NCI-H1092 treated with DMSO at 0.1 percent for 48 hours (cell line): ENCODE data around the gene TMEM242.

Source experiments
- DNase-seq: peaks from one replicate; lab custom pipeline; 2025; lab: John Stamatoyannopoulos, UW

Gene TMEM242

DNA sequence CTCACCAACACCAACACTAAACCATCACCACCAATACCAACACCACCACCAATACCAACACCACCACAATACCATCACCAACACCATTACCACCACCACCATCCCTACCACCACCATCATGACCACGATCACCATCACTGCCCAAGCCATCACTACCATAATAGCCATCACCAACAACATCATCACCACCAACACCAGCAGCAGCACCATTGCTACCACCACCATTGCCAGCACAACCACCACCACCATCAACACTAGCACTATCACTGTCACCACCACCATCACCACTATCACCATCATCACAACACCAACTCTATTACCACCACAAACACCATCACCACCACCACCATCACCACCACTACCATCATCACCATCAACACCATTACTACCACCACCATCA lies 53.0 kb downstream of the TMEM242 start:
- no peak for DNase-seq

DNA sequence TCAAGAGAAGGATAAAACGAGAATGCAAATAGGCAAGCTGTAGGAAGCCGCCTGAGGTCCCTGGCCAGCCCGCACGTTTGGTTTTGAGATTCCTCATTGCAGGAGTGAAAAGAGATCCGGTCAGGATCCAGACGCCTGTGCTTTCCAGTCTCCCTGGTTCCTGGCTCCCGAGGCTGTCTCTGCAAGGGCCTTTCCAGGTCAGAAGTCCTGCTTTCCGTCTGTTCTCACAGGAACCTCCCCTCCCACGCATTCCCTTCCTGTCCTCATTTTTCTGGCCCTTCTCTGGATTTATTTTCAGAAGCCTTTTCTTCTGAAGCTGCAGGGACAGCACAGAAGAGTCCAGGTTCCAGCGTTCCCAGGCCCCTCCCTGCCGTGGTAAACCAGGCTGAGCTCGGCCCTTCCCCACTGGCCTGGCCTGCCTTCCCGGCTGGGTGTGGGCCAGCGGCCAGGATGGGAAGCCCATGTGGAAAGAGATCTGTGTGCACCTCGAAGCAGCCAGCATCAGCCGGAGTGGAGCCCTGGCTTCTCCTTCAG lies 54.0 kb downstream of the TMEM242 start:
- peak; percentile 46 for DNase-seq

DNA sequence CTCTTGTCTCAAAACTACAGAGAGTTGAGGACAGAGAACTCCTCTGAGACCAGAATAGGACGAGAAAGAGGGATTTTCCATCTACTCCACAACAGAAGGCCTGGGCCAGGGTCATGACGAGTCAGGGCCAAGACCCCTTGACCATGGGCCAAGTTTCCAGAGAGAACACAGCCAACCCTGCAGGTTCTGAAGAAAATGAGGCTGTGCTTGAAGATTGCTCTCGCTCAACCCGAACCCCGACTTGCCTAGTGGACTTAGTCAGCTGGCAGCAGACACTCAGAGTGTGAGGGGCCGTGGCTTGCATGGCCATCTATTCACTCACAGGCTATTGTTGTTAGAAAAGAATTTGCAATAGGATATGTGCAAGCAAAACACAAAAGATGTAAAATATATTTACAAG lies 54.5 kb downstream of the TMEM242 start:
- DNase-seq = no peak

DNA sequence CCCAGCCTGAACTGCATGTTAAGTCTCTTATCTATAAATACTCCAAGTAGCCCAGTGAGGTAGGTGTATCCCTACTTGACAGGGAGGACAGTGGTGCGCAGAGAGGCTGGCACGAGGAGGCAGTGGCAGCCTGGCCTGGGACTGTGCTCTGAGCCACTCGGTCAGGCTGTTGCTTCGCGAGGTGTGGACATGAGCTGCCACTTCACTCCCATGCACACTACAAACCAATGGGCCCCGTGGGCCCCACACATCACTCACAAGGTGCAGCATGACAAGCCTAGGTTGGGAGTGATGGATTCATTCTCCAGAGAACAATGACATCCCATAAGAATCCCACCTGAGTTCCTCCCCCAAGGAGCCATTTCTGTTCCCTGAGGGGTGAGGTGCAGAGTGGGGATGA lies 54.9 kb downstream of the TMEM242 start:
- no peak for DNase-seq

DNA sequence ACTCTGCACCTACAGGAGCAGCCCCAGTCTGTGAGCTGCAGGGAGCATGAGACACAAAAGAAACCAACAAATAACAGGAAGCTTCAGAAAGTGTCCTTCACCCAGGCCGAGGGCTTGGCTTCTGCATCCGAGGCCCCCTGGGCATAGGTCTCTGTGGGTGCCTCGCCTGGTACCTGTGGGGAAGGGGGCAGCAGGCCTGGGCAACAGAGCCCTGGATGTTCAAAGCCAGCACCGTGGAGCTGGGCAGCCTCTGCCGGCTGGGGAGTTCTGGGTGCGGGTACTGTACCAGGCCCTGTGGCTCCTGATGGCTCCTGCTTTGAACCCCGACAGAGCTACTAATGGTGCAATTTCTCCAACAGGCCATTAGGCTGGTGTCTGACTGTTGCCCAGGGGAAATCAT lies 55.7 kb downstream of the TMEM242 start:
- no peak for DNase-seq

DNA sequence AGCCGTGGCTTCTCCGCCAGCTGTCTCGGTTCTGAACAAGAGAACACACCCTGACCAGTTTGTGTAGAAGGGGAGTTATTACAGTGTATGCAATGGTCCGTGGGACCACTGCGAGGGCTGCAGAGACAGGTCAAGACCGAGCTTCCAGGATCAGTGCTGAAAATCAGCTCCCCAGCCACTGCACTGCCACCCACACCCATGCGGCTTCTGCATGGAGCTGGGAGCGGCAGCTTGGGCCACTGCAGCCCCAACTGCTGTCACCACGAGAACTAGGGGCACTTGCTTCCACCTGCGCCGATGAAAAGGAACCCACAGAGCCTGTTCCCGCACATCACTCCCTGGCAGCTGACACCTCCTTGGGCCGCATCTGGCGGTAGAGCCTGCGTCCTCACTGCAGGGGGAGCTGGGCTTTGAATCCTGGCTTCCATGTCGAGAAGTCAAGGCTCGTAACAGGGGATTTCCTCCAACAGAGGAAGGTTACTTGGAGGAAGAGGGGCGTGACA lies 56.2 kb downstream of the TMEM242 start:
- no peak for DNase-seq

DNA sequence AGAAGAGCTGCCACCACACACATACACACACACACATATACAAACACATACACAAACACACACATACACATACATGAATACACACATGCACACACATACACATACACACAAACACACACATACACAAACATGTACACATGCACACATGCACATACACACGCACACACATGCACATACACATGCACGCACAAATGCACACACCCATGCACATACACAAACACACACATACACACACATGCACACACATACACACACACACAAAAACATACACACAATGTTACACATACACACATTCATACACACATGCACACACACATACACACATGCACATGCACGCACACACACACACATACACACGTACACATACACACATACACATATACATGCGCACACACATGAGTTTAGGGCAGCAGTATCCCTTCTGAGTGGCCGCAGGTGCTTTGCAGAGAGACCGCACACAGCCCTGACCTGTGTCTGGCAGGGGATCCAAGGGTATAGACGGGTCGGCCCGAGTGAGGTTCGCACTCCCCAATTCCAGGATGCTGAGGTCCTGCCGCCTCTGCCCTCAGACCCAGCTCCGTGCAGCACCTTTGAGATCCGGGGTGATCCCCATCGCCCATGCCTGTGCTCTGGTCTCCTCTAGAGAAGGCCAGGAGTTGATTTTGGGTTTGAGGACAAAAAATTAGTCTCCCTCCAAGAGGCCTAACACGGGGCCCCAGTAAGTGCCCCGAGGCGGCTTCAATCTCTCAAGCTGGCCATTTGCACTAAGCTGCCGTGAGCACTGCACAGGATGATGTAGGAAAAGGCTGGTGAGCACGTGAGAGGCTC lies 56.8 kb downstream of the TMEM242 start:
- DNase-seq = no peak

DNA sequence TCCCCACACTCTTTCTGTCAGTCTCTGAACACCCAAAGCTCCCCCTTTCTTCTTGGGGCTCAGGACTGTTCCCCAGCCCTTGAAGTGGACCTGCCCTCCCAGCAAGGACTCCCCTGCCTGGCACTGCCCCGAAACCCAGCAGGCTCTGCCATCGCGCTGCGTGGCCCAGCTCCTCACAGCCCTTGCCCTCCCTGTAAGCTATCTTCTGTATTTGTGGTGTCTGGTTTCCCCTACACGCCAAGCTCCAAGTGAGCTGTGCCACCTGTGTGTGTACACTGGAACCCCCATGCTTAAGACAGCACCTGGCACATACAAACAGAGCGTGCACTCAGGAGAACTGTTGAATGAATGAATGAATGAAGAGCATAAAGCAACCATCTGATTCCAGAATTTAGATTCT lies 57.7 kb downstream of the TMEM242 start:
- peak; percentile 79 for DNase-seq

DNA sequence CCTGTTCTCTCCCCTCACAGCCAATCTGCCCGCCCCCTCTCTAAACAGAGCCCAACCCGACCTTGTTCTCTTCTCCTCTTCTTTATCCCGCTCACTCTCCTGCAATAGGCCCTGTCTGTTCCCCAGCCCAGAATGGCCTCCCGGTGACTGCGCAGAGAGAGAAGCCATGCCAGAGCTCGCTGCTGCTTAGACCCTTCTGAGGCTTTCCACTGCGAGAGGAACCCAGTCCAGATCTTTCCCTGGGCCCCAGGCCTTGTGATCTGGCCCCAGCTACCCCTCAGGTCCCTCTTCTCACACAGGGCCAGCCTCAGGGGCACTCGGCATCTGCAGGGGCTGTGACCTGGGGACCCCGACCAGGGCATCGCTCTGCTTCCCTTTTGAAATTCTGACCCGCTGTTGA lies 58.1 kb downstream of the TMEM242 start:
- peak; percentile 88 for DNase-seq

DNA sequence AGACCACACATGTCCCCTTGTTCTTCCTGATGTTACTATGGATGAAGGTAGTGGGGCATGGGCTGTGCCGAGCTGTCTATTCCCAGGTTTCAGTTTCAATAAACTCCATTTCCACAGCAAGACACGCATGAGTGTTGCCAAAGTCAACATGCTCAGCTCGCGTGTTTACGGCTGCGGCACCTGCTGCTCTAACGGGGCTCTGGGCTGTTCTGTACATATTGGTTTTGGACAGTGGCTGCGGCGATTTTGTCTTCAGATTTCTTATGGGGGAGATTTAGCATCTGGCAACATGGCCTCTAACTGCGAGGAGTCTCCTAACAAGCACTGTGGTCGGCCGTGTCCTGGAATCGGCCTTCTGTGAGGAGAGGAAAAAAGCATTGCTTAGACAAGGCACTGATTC lies 58.6 kb downstream of the TMEM242 start:
- peak; percentile 96 for DNase-seq

DNA sequence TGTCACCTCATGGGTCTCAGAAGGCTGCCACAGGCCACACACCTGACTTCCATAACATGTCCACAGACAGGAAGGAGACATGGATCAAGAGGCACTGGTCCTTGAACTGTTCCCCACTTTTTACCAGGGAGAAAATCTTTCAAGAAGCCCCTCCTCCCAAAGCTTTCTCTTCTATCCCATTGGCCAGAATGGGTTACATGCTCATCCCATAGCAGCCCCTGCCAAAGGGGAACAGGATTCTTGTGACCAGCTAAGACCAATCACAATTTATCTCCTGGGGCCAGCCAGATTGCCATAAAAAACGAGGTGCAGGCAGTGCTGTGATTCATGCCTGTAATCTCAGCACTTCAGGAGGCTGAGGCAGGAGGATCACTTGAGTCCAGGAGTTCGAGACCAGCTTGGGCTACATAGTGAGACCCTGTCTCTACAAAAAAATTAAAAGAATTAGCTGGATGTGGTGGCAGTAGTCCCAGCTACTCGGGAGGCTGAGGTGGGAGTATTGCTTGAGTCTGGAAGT lies 59.4 kb downstream of the TMEM242 start:
- DNase-seq = peak; percentile 43

DNA sequence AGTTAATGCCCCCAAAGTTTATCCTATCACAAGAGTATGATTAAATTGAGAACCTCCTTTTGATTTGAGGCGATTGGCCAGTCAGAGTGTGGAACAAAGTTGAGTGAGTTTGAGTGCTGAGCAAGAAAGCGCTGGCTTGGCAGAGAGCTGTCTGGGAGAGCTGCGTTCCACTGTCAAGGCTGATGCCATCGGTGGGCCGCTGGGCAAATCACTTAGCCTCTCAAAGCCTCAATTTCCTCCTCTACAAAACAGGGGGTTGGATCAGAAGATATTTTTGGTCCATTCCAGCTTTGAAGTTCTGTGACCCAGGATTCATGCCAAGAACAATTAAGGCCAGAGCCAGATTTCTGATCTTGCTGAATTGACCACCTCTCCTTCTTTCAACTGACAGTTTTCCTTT lies 60.2 kb downstream of the TMEM242 start:
- no peak for DNase-seq

DNA sequence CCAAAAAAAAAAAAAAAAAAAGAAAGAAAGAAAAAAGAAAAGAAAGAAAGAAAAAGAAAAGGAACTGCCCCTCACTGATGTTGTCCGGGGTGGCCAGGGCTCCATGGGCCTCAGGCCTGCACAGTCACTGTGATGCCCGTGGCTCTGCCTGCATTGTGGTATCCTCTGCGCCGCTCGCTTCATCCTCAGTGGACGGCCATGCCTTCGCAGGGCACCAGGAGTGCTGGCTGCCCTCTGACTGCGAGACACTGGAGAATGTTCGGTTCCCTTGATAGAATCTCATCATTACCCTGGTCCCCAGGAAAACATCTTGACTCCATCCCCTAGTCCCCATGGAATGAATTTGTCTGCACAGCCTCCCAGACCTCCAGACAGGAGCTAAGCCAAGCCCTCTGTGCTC lies 61.7 kb downstream of the TMEM242 start:
- DNase-seq = no peak

DNA sequence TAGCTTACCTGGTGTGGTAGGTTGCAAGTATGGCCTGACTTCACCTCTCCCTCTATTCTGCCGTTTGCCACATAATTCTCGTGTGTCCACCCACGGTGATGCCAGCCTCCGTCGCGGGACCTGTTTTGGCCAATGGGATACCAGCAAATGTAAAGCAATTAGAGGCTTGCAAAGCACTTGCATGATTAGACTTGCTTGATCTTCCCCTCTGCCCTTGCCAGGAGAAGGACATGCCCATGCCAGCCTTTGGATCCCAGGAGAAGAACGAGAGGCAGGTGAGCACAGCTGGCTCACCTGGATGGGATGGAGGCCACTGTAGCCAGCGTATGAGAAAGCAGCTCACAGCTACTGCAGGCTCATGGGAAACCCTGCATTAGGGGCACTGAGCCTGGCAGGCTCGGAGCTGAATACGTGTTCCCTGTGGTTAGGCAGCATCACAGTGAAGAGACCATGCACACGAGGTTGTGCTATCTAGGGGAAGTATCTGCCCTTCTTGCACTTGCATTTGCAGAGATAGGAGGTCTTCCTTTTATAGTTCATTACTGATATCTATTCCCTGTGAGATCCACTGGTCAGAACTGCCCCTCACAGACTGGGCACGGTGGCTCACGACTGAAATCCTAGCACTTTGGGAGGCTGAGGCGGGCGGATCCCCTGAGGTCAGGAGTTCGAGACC lies 62.4 kb downstream of the TMEM242 start:
- no peak for DNase-seq

DNA sequence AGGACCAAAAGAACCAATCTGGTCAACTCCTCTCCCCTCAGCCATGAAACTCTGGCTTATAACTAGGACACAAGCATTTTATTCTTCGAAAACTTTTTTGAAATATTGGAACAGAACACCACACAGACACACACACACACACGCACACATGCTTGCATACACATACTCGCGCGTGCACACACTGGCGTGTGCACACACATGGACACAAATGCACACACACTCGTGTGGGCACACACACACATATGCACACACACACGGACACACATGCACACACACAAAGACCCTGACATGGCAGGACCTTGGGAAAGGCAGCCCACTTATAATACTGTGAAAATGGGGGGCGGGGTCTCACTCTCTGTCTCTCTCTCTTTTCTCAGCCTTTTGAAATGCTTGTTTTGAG lies 63.9 kb downstream of the TMEM242 start:
- no peak for DNase-seq

DNA sequence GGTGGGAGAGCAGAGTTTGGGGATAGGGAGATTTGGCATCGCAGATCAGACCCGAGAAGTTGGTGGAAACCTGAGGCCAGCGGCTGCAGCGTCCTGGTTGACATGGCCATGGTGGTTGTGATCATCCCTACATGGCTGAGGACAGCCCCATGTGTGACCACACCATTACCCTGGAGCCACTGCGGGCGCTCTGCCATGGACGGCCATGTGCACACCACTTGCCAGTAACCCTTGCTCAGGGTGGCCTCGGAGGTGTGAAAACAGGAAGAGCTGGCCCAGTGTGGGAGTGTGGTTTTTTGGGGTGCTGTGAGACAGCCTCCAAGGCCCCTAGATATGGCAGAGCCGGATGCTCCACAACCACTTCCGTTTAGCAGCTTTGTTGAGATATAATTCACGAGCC lies 64.4 kb downstream of the TMEM242 start:
- DNase-seq = no peak

DNA sequence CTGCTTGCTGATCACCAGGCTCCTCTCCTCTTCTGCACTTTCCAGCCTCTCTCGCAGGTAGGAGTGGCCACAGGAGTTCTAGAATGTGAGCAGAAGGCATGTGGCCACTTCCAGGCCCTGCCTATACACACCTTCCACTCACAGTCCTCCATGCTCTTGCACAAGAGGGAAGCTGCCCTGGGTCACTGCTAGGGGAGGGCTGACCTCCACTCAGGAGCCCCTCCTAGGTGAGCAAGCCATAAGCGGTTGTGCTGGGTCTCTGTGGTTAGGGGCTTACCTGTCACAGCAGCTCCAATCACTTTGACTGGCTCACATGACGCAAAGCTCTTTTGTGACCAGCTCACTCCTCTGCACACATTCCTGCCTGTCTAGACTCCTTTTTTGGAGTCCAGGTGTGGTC lies 68.2 kb downstream of the TMEM242 start:
- no peak for DNase-seq

DNA sequence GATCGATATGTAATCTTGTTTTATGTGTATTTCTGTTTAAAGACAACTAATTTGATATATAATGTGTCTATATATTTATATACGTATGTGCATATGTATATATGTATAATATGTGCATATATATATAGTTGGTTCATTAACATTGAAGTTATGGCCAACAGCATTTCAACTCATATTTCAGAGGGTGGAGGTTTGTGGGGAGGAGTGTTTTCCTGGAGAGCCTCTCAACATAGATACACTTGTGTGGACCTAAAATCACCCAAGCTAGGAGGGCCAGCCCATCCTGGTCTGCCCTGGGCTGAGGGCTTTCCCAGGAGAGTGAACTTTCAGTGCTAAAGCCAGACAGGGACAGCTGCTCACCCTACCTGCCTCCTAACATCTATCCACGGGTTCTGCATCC lies 68.8 kb downstream of the TMEM242 start:
- no peak for DNase-seq

DNA sequence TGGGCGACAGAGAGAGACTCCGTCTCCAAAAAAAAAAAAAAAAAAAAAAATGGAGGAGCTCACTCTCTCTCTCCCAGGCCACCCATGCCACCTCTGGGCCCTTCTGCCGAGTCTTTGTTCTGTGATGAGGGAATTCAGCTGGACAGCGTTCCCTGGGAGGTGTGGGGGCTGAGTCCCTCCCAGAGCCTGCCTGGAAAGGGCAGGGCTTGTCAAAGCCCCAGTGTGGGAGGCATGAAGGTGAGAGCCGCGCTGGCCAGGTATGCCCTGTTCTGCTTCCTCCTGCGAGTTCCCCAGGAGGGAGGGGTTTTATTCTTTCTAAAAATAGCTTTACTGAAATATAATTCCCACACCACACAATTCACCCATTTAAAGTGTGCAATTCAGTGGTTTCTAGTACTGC lies 69.6 kb downstream of the TMEM242 start:
- DNase-seq = no peak

DNA sequence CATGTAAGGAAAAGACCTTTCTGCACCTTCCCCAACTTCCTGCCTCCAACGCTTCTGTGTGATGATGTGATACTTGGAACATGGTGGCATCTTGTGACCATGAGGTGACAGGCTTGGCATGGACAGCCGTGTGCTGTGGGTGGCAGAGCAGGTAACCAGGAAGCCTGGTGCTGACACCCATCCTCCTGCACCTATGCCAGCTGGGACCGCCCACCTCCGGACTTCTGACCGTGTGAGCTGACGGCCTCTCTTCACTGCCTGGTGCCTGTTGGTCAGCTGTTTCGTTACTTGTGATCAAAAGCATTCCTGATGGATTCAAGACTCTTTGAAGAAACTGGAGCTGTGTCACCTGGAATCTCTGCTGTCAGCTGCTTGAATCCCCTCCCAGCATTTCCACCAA lies 70.3 kb downstream of the TMEM242 start:
- DNase-seq = no peak

DNA sequence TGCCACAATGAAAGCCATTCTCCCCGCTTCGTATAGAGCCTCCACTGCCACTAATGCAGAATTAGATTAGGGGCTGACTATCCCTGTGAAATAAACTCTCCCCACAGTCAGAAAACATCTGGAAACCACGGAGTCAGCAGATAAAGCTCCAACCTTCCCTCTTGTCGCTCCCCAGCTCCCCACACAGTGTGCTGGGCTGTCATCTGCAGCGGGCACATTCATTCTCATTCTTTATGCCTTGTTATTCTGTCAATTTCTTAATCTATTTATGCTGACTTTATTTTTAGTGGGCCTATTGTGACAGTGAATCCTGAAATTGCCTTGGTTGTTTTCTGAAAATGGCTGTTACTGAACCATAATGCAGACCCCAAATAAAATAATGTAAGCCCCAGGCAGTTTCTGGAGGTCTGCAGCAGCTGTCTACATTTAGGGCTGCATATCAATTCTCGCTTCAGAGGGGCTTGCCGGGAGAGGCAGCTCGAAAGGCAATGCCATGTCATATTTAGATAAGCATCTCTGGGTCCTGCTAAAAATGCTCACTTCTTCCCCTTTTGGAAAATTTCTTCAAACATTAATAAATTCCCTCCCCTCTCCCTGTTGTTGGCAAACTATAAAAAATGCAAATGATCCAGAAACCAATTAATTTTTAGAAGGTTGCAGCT lies 71.6 kb downstream of the TMEM242 start:
- DNase-seq = no peak

DNA sequence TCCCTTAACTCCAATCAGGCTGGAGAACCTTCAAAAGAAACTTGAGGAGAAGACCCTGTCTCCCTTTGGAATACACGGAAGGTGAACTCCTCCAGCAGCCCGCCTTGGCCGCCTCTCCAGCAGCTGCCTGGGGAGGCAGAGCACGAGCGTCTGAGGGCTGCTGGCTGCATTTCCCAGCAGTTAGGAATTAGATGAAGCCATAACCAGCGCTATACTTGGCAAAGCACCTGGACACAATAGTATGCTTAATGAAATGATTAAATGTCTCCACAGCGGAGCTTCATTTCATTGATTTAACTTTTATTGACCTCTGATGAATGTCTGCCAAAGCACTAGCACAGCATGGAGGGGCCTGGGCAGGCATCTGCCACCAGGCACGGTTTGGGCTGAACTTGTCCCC lies 73.5 kb downstream of the TMEM242 start:
- DNase-seq = peak; percentile 82

DNA sequence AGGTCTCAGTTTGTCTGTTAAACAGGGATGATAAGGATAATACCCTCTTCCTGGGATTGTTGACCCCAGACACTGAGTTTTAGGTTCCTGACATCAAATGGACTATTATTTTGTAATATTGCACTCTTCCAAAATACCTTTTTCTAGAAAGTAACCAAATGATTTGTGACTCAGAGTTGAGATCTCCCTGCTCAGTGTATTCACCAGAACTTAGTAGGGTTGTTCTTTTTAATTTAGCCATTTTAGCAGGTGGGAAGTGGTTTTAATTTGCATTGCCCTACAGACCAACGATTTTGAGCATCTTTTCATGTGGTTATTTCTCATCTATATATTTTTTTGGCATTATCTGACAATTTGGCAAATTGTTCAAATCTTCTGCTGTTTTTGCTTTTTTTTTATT lies 75.1 kb downstream of the TMEM242 start:
- DNase-seq = no peak
